Right cardiac atrium (tissue), 5 donors: Measurements from ENCODE around the gene MAPK11. TPM values are rescaled to one million over a fixed set of nuclear protein-coding genes. Genes with fewer than 3 reads are reported as not detected.
A peak's percentile ranks its signal among the peaks of the same experiment; 100 is the strongest.

Source experiments
- ATAC-seq, 2 donors: fragments of 200-7000 bp; cut with Tn5 transposase; one replicate each; pipeline versions ENCODE4 v1.8.0 to v1.9.1; 2020; ENCODE audit warnings: moderate library complexity in 2 of 2, mild to moderate bottlenecking in 1 of 2
- DNase-seq, 3 donors: peaks; one replicate each; pipeline ENCODE4 v3.0.0-alpha.2; 2020
- H3K27ac ChIP-seq: one replicate; pipeline ENCODE4 v1.5.1; 2013; ENCODE audit warnings: mild to moderate bottlenecking, low read length, control low read depth, moderate library complexity
- H3K27me3 ChIP-seq: one replicate; pipeline ENCODE4 v1.6.1; 2013; ENCODE audit not compliant: control insufficient read depth, insufficient read depth
- H3K4me1 ChIP-seq: one replicate; pipeline ENCODE4 v1.6.1; 2013; ENCODE audit warnings: low read length; ENCODE audit not compliant: control insufficient read depth, insufficient read depth
- H3K4me3 ChIP-seq: one replicate; pipeline ENCODE4 v1.5.1; 2013; ENCODE audit warnings: low read length, control low read depth
- H3K9me3 ChIP-seq: one replicate; pipeline ENCODE4 v1.6.1; 2013; ENCODE audit warnings: low read length; ENCODE audit not compliant: control insufficient read depth
- WGBS: extraction: QIAGEN DNeasy Blood & Tissue Kit; methylation state at CpG from one replicate; pipeline ENCODE4 v1.1.7; 2013; 5-methylcytosine and 5-hydroxymethylcytosine counted together
- intact Hi-C, 4 donors: fragments of 100-400 bp; cut with DNase I; formaldehyde crosslinking; loops; one replicate each; pipeline versions ENCODE4 v1.11.0 to v1.14.0; 2022 to 2023
- polyA plus RNA-seq: library from polyadenylated mRNA; stranded (reverse); fragments of 200-250 nt; gene quantifications from one replicate; pipeline ENCODE4 v1.2.3, GENCODE V29; 2013
- total RNA-seq, 4 donors: library from RNA; stranded (reverse); fragmentation: NEBNext Ultra II Directional; extraction: Animal tissue kit (Norgen Biotek cat#: 25700); gene quantifications; one replicate each; pipeline ENCODE4 v1.2.1, GENCODE V29; 2021
- donor health status: healthy with polysubstance abuse.
- donor health status: DM: no; HTN: yes; CAD: no.
- donor health status: DM: no; HTN: no; CAD: no.
- donor health status: DM: no; HTN: yes; CAD: no; lungs with severe emphysema.
- donor health status: DM: yes; HTN: yes; CAD: no.

Gene MAPK11
- total and polyA plus RNA-seq, 5 donors, result 6.4 to 8.8 (median 7.5) TPM

DNA sequence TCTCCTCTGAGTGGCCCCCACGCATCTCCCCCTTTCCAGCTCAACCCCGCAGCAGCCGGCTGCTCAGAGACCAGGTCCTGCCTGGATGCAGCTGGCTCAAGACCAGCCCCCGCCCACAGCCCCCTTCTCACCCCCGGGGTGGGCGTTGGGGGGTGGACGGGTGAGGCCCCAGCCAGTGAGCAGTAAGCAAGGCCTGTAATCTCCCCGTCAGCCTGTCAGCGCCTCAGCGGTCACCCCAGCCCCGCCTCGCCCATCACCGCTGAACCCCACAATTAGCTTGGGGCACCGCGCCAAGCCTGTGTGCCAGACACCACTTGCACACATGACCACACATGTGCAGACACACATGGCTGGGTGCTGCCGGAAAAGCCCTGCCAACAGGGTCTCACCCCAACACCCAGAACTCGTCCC is 31.4 kb upstream of the MAPK11 start:
- Histone ChIP-seq H3K9me3 (no peaks in the 10 kb centered on the region), H3K27ac (peak overlapping the region; percentile 71), H3K4me3 (no peak overlapping the region), H3K4me1 (peaks cover 13% of the 10 kb centered on the region), H3K27me3 (no peaks in the 10 kb centered on the region)
- intact Hi-C loops, result no loop called here
- peak in 2 of 3 donors; percentile 78 to 82 for DNase-seq
- no peak for ATAC-seq
- 36% methylated on average over 17 of the region's 17 CpGs for WGBS

- intact Hi-C loops, result no loop called here
- Histone ChIP-seq H3K27ac (no peak overlapping the region), H3K4me3 (no peak overlapping the region), H3K4me1 (peaks cover 13% of the 10 kb centered on the region), H3K27me3 (no peaks in the 10 kb centered on the region), H3K9me3 (no peaks in the 10 kb centered on the region)
- ATAC-seq (no peak), DNase-seq (no peak)
- 70% methylated on average over 14 of the region's 14 CpGs for WGBS
These were observed 30.6 kb upstream of the MAPK11 start for GRCh38 chr22:50300620-50301257.

- ATAC-seq, result peak in 1 of 2 donors; percentile 6
- Histone ChIP-seq H3K4me3 (peak overlapping the region; percentile 47), H3K9me3 (no peaks in the 10 kb centered on the region), H3K27me3 (no peaks in the 10 kb centered on the region), H3K27ac (no peak overlapping the region), H3K4me1 (peaks cover 7% of the 10 kb centered on the region)
- intact Hi-C loops, result no loop called here
- DNase-seq, result peak; percentile 42 to 81 (median 77)
- WGBS, result 32% methylated on average over 93 of the region's 93 CpGs
These were observed 29.8 kb upstream of the MAPK11 start for GRCh38 chr22:50299785-50300619.

- peak overlapping the region; percentile 38 for H3K27ac ChIP-seq
- intact Hi-C loops, result no loop called here
- H3K4me3 ChIP-seq, result peak overlapping the region; percentile 47
- ATAC-seq (peak in 1 of 2 donors; percentile 2), DNase-seq (peak in 2 of 3 donors; percentile 53 to 81)
- H3K9me3 ChIP-seq, result no peaks in the 10 kb centered on the region
- H3K27me3 ChIP-seq, result no peaks in the 10 kb centered on the region
- 26% methylated on average over 59 of the region's 59 CpGs for WGBS
- peaks cover 8% of the 10 kb centered on the region for H3K4me1 ChIP-seq
These were observed 29.0 kb upstream of the MAPK11 start for GRCh38 chr22:50298937-50299784.

DNA sequence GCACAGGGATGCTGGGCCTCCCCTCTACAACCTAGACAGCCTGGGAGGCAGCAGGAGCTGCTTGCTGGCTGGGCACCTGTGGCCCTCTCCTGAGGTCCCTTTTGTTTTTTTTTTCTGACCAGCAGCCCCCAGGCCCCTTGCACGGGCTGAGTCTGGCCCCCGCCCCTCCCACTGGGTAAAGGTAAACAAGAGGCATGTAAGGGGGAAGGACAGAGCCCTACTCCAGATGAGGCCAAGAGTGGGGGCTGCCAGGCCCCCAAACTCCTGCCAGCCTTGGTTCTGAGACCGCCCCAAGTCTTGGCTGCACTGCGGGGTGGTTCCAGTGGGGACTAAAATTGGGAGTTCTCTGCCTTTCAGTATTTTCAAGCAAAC is 28.1 kb upstream of the MAPK11 start:
- Histone ChIP-seq H3K27ac (no peak overlapping the region), H3K4me3 (no peak overlapping the region), H3K4me1 (peaks cover 8% of the 10 kb centered on the region), H3K27me3 (no peaks in the 10 kb centered on the region), H3K9me3 (no peaks in the 10 kb centered on the region)
- ATAC-seq, result no peak
- intact Hi-C loops, result no loop called here
- DNase-seq, result no peak
- WGBS, result 80% methylated on average over 4 of the region's 4 CpGs

DNA sequence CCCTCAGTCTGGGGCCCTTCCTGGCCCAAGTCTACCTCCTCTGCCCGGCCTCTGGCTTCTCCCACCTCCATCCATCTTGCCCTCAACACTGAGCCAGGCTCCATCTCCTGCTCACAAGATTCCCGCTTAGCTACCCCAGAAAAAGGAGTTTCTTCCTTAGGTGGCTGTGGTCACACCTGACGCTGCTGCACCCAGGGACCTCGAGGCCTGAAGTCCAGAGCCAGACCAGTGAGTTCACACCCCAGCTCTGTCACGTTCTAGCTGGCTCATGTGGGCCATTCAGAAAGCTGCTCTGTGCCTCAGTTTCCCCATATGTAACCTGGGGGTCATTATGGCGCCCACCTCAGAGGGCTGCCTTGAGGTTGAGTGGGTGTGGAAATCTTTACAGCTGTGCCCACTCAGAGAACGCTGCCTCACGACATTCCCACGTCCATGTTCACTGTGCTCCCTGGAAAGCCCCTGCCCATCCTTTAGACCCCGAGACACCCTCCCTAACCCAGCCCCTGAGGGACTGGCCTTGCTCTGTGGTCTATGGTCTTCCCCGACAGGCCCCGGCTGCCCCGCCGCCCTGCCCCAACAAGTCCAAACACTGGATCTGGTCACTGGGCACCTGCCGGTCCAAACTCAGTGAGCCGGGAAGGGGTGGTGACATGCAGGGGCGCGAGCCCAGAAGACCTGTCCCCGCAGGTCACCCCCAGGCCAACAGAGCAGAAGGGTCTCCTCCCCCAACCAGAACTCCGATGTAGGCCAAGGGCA is 27.5 kb upstream of the MAPK11 start:
- no peaks in the 10 kb centered on the region for H3K9me3 ChIP-seq
- H3K4me1 ChIP-seq, result peaks cover 12% of the 10 kb centered on the region
- no peak overlapping the region for H3K4me3 ChIP-seq
- DNase-seq, result no peak
- ATAC-seq, result no peak
- H3K27me3 ChIP-seq, result no peaks in the 10 kb centered on the region
- intact Hi-C loops, result no loop called here
- WGBS, result 82% methylated on average over 20 of the region's 20 CpGs
- H3K27ac ChIP-seq, result no peak overlapping the region

DNA sequence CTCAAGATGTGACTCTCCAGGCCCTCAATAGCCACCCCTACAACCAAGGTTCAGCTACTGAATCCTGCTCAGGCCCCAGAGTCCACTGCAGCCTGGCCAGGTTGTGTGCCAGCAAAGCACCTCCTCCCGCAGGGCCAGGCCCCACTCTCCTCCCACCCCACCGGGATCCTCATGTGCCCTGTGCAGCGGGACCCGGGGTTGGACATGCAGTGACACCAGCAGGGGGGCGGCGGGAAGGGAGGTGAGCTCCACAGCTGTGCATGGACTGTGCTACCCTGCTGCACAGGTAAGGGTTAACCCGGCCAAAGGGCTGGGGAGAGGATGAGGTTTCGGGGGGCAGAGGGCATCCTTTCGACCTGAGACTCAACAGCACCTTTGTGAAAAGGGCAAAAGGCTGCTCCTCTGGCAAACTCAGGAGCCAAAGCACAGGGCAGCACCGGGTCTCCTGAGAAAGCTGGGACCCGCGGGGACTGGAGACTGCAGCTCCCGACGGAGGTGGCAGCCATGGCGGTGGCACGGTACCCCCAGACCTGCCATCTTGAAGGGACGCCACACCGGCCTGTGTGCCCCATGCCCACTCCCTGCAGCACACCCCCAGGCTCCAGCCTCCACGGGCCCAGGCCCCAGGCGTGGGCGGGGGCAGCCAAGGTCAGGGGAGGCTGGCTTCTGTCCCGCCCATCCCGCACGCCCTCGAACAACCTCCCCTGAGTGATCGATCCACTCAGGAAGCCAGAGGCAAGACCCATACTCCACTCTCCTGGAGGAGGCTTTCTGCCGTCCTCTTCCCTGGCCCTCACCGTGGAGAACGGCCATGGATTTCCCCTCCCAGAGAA is 26.7 kb upstream of the MAPK11 start:
- ATAC-seq (no peak), DNase-seq (no peak)
- peaks cover 13% of the 10 kb centered on the region for H3K4me1 ChIP-seq
- H3K27ac ChIP-seq, result no peak overlapping the region
- 49% methylated on average over 29 of the region's 29 CpGs for WGBS
- H3K27me3 ChIP-seq, result no peaks in the 10 kb centered on the region
- no peaks in the 10 kb centered on the region for H3K9me3 ChIP-seq
- no peak overlapping the region for H3K4me3 ChIP-seq
- intact Hi-C loops, result no loop called here

DNA sequence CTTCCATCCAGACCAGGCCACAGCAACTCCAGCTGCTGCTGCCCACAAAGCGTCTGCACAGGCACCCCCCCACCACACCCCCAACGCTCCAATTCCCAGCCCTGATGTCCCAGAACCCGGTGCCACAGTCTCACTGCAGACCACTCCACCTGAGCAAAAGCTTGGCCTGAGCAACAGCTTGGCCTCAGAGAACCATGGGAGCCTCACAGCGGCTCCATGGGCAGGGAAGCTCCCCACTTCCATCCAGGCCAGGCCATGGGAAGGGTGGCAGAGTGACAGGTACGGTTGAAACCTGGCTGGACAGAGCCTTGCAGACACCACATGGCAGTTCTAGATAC is 24.1 kb upstream of the MAPK11 start:
- 27% methylated on average over 5 of the region's 5 CpGs for WGBS
- no peaks in the 10 kb centered on the region for H3K27me3 ChIP-seq
- no peak overlapping the region for H3K4me3 ChIP-seq
- peak overlapping the region; percentile 90 for H3K27ac ChIP-seq
- no peak for ATAC-seq
- DNase-seq, result no peak
- intact Hi-C loops, result no loop called here
- H3K4me1 ChIP-seq, result peaks cover 13% of the 10 kb centered on the region
- H3K9me3 ChIP-seq, result no peaks in the 10 kb centered on the region

- peak; percentile 75 to 88 for ATAC-seq
- intact Hi-C loops, result no loop called here
- peaks cover 11% of the 10 kb centered on the region for H3K4me1 ChIP-seq
- DNase-seq, result peak; percentile 68 to 93 (median 91)
- 12% methylated on average over 42 of the region's 42 CpGs for WGBS
- no peaks in the 10 kb centered on the region for H3K27me3 ChIP-seq
- H3K4me3 ChIP-seq, result peak overlapping the region; percentile 2
- H3K9me3 ChIP-seq, result no peaks in the 10 kb centered on the region
- H3K27ac ChIP-seq, result peak overlapping the region; percentile 90
These were observed 23.5 kb upstream of the MAPK11 start for GRCh38 chr22:50293441-50294318.
